GM18498 (cell line): ENCODE results near the gene GNG12.

ENCODE experiments used
- ATAC-seq: cut with Tn5 transposase; IDR thresholded peaks from one replicate; pipeline ENCODE4 v1.9.1; 2021; ENCODE audit warnings: mild to moderate bottlenecking, moderate library complexity; ENCODE audit not compliant: unreplicated experiment

GNG12 gene

DNA sequence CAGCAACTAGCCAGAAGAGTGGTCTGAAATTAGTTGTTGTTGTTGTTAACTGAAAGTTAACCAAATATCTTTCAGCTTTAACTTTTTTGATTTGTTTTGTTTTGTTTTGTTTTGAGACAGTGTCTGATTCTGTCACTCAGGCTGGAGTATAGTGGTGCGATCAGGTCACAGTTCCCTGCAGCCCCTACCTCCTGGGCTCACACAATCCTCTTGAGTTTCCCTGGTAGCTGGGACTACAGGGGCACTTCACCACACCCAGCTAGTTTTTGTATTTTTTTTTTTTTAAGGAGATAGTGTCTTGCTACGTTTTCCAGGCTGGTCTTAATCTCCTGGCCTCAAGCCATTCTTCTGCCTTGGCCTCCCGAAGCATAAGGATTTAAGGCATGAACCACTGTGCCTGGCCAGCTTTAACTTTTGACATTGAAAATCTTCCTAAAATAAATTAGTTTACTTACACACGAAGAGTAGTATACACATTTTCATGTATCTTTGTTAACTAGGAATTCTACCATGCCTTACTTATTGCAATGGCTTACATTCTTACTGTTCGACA is 45.0 kb downstream of the GNG12 start:
- ATAC-seq: no peak

GRCh38 chr1:67787746-67788145 is 45.5 kb downstream of the GNG12 start:
- ATAC-seq: no peak

DNA sequence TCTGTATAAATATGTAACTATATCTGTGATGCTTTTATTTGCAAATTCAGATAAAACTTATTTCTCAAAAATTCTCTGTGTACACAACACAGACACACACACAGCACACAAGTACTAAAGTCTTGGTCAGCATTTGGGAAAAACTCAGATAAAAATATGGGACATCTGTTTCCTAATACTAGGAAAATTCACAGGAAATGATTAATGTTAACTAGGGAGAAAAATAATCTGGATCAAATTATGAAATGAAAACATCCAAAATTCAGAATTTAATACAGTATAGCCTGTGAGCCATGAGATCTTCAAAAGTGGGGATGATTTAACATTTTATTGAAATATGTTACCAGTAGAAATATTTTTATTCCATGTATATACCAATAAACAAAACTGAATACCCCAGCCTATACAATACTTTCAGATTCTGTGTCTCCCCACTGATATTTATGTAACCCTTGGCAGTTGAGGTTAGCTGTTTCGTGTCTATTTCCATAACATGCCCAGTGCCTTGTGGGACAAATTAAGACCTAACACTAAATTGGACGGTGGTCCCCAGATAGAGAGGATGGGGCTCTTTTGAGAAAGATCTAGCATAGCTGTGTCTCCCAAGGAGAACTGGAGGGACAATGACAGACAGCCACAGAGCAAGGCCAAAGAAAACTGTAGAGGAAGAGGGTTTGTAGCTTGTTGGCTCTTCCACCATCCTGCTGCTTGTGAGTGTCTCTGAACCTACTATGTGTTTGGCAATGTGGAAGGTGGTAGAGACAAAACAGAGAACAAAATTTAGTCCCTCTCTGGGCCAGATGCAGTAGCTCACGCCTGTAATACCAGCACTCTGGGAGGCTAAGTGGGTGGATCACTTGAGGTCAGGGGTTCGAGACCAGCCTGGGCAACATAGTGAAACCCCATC is 47.2 kb downstream of the GNG12 start:
- no peak for ATAC-seq

DNA sequence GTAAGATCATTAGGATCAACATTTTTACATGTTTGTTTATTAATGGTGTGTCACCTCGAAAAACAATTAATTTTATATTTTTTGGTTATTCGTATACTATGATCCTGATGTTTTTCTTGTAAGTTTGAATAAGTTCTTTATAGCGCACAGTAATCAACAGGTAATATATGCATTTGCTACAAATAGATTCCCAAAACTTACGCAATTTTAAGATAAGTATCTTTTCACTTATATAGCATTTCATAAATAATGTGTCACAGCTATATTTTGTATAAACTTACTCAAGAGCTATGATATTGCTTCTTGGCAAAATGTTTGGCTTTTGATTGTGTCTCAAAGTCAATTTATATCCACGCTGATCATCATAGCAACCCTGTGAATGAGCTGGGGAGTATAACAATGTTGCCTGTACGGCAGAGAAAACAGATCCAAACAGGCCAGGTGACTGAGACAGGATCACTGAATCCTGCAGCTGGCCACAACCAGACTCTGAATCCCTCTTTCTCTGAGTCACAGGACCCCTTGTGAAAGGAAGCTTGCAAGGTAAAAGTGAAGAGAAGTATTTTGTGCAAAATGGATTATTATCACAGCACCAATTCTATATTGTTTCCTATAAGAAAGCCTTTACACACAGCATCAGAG is 48.6 kb downstream of the GNG12 start:
- ATAC-seq: no peak

- no peak for ATAC-seq
Measured at GRCh38 chr1:67780637-67781036, 52.6 kb downstream of the GNG12 start.

- ATAC-seq: no peak
Measured at GRCh38 chr1:67777440-67777839, 55.8 kb downstream of the GNG12 start.

DNA sequence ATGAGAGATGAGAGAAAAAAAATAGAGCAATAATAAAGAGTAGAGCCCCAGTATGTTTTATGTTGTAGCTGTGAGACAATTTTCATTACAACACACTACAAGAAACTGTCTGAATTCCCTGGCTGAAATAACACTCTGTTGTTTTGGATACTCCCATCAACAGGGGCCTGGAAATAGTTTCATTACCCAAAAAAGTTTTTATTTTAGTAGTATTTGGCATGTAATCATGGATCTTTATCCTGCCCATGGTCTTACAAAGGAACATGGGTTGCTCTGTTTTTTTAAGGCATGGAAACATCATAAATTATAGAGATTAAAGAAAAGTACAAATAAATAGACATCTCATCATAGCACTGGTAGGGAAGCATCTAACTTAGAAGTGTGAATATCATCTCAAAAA is 56.3 kb downstream of the GNG12 start:
- ATAC-seq: no peak

DNA sequence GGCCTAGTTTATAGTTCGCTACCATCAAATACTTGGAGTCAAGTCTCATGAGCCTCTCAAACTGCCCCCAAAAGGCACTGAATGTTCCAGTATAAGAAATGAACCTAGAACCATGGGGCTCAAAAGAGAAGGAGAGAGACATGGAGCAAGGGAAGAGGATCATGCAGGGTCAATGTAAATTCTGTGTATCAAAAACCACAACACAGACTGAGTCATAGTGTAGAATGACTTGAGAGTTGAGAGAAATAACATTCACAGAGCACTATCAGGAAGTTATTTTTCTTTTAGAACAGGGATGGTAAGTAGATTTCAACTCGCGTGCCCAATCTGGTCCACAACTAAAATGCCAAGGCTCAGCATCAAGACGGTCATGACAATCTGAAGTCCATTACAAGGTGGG is 59.8 kb downstream of the GNG12 start:
- no peak for ATAC-seq

DNA sequence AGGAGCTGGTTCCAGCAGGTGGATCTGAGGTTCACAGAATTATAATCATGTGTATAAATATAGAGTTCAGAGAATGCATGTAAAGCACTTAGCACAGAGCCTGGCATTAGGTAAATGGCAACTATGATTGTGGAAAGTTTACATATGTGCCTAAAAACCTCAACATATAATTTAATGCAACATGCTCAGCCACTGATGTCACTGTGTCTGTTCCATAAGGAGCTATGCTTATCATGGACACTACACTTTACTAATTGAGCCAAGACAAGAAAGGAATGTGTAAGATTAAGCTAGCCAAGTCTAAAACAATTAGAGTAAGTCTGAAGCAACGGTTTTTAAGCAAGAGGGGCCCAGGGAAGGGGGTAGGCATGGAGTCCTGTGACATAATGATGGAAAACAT is 61.5 kb downstream of the GNG12 start:
- no peak for ATAC-seq

DNA sequence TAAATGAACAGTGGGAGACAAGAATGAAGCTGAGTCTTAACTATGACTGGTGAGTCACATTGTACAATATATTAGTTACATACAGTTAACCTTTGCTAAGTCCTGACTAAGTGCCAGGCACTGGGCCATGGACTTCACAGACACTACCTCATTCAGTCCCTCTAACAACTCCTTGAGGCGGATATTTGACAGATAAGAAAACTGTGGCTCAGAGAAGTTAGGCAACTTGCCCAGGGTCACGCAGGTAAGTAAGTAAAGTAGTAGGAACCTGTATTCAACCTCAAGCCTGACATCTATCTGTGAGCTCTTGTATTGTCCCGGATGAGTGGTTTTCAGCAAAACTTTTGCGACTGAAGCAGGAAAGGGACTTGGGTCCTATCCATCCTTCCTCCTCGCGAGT is 62.1 kb downstream of the GNG12 start:
- ATAC-seq: peak; percentile 38

DNA sequence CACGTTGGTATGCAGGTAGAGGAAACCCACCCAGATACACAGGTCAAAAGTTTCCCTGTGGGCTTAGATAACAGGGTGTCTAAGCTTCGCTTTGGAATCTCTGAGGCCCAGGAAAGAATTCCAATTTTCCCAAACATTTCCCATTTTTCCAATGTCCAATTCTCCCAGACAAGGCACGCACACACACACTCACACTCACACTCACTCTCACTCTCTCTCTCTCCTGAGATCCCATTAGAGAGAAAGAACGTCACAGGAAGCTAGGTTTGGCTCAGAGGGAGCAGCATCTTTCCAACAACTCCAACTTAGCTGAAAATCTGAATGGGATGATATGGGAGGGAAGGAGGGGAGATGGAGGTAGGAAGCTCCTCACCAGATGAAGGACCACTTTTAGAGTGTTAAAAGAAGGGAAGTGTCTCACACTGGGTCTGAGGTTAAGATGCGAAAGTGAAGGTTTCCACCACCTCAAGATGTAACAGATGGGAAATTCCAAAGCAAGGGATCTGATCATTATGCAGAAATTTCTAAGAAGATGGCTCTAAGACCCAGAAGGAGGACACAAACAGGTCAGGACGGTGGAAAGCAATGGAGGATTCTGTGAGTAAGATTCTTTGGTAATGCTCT is 63.5 kb downstream of the GNG12 start:
- no peak for ATAC-seq

GRCh38 chr1:67768480-67768879 is 64.8 kb downstream of the GNG12 start:
- no peak for ATAC-seq

GRCh38 chr1:67767103-67767782 is 66.0 kb downstream of the GNG12 start:
- no peak for ATAC-seq

- ATAC-seq: no peak
Measured at GRCh38 chr1:67766141-67766978, 66.9 kb downstream of the GNG12 start.

- ATAC-seq: no peak
Measured at GRCh38 chr1:67764633-67765032, 68.6 kb downstream of the GNG12 start.

- ATAC-seq: no peak
Measured at GRCh38 chr1:67761730-67762129, 71.5 kb downstream of the GNG12 start.

- no peak for ATAC-seq
Measured at GRCh38 chr1:67761091-67761490, 72.2 kb downstream of the GNG12 start.

DNA sequence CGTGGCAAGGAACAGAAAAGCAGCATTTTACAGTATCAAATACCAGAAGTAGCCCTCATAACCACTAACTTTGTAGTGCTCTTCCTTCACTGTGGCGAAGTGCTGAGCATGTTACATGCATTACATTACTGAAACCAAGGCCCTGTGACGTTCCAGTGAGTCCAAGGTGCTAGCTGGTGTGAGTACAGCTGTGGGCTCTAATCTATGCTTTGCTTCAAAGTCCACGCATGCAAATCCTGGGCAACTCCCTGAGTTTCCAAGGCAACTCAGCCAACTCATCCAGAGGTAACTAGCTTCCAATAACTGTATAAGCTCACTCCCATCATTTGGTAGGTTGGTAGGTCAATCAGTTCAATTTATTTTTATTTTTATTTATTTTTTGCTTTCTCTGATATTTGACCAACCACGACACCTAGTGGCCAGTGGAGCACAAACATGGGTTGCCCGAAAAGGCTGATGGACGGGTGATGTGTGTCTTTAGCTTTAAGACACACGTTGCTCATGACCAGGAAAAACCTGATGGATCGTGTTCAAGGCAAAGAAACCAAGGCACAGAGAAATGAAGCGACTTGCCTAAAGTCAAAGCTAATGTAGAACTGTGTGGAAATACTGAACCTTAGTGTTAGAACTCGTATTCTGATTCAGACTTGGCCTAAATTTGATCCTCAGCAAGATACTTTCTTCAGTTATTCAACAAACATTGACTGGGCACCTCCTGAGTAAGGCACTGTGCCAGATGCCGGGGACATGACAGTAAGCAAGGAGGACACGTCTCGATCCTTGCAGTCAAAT is 73.0 kb downstream of the GNG12 start:
- ATAC-seq: peak; percentile 99

- peak; percentile 24 for ATAC-seq
Measured at GRCh38 chr1:67759692-67760029, 73.6 kb downstream of the GNG12 start.
